Retinal pigment epithelial cell (primary cell): ENCODE data around the gene TCP10L.
"Not testable (repeated sequence)": the region's sequence is repeated elsewhere in the genome, so short reads cannot be mapped to it uniquely, and the experiment has no call there.

ENCODE experiments used
- DNase-seq: peaks from one replicate; pipeline ENCODE4 v3.0.0-alpha.2; 2010; ENCODE audit warnings: low read depth
- H3K4me3 ChIP-seq: 2 replicates; pipeline ENCODE4 v1.5.1; 2011; ENCODE audit warnings: mild to moderate bottlenecking, low read length, control low read depth, moderate library complexity
- CTCF ChIP-seq: conservative IDR thresholded peaks from 2 replicates; pipeline ENCODE4 v1.5.1; 2011; ENCODE audit warnings: low read depth, low read length, control low read depth, inconsistent platforms

The TCP10L gene

GRCh38 chr21:32544697-32545096, 40.6 kb downstream of the TCP10L start:
- no peak overlapping the region for H3K4me3 ChIP-seq
- no peak for DNase-seq
- TF ChIP-seq CTCF: no peak

DNA sequence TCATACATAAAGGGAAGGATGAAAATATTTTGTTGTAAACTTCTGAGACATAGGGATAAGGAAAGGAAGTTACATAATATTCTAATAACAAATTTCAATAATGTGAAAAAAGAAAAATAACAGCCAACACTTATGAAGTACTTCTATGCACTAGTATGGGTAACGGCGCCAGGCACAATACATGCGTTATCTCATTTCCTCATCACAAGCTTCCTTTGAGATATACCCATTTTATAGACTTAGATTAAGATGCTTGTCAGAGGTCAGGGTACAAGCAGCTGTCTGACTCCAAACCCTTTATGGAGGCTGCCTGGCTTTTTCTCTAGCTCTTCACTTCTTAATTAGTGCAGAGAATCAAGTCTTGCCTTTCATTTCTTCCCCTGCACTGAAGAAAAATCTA, 41.3 kb downstream of the TCP10L start:
- H3K4me3 ChIP-seq: no peak overlapping the region
- DNase-seq: no peak
- TF ChIP-seq CTCF: no peak

DNA sequence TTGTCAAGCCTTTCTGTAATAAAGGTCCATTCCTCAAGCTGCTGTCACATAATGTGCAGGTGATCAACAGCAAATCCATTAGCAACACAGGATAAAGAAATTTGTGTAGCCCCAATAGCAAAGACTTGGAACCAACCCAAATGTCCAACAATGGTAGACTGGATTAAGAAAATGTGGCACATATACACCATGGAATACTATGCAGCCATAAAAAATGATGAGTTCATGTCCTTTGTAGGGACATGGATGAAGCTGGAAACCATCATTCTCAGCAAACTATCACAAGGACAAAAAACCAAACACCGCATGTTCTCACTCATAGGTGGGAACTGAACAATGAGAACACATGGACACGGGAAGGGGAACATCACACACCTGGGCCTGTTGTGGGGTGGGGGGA, 42.3 kb downstream of the TCP10L start:
- not testable (repeated sequence) for H3K4me3 ChIP-seq, DNase-seq

DNA sequence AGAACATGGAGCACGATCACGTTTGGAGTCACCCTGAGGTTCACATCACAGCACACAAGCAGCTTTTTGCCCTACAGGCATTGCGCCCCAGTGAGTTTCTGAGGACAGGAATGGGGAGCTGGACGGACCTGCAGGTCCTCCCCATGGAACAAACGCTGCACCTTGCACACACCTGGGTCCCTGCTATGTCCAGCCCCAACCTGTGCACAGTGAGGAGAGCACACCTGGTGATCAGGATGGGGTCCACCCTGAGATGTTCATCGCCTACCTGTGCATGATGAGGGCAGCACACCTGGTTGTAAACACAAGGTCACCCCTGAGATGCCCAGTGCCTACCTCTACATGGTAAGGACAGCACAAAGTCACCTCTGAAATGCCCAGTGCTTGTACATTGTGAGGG, 45.9 kb downstream of the TCP10L start:
- no peak overlapping the region for H3K4me3 ChIP-seq
- TF ChIP-seq CTCF: no peak
- no peak for DNase-seq

- no peak for TF ChIP-seq CTCF
- no peak for DNase-seq
- H3K4me3 ChIP-seq: no peak overlapping the region
These were observed 47.1 kb downstream of the TCP10L start for GRCh38 chr21:32538147-32538792.

GRCh38 chr21:32537569-32537881, 47.8 kb downstream of the TCP10L start:
- TF ChIP-seq CTCF: no peak
- H3K4me3 ChIP-seq: no peak overlapping the region
- DNase-seq: no peak

DNA sequence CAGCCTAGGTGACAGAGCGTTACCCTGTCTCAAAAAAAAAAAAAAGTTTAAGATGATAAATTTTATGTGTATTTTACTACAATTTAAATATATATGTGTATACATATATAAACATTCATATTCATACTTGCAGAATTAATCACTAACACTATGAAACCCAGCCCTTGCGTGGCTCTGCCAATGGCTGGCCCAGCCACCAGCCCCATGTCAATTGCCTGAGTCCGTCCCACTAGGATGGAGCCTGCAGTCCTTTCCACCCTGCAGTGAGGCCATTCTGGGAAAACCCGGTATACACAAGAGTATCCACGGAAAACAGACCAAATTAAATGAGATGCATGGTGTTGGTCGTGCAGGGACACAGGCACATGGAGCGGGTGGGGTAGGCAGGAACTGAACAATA, 49.7 kb downstream of the TCP10L start:
- no peak for DNase-seq
- no peak for TF ChIP-seq CTCF
- H3K4me3 ChIP-seq: no peak overlapping the region

DNA sequence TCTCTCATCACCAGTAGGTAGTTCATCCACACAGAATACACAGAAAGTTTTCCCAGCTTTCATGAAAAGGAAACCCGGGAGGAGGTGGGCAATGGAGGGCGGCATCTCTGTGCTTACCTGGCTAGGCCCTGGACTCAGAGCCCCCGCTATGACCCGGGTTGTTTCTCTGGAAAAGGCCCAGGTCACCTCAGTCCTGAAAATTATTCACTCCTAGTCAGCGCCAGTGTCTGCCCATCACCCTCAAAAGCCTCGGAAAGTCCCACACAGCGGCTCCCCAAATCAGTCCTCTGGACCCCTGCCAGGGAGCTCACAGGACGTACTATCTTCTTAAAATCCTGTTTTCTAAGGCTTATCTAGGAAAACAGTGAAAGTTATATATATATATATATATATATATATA, 51.2 kb downstream of the TCP10L start:
- TF ChIP-seq CTCF: no peak
- no peak overlapping the region for H3K4me3 ChIP-seq
- no peak for DNase-seq
